Endodermal cell (in vitro differentiated cells): Measurements from ENCODE around the gene ATP10A. TPM values are rescaled to one million over a fixed set of nuclear protein-coding genes. Genes with fewer than 3 reads are reported as not detected.

Source experiments
- DNase-seq: peaks from one replicate; pipeline ENCODE4 v3.0.0-alpha.2; 2017
- H3K27ac ChIP-seq: 2 replicates; pipeline ENCODE4 v1.5.1; 2013; ENCODE audit warnings: mild to moderate bottlenecking, low read depth, low read length, moderate library complexity
- H3K27me3 ChIP-seq: 2 replicates; pipeline ENCODE4 v1.6.1; 2013; ENCODE audit warnings: mild to moderate bottlenecking, low read length, moderate library complexity; ENCODE audit not compliant: insufficient read depth, control insufficient read depth, poor library complexity, severe bottlenecking
- H3K36me3 ChIP-seq: 2 replicates; pipeline ENCODE4 v1.7.0; 2013; ENCODE audit warnings: mild to moderate bottlenecking, low read length, moderate library complexity; ENCODE audit not compliant: control insufficient read depth, insufficient read depth
- H3K4me1 ChIP-seq: one replicate; pipeline ENCODE4 v1.7.0; 2013; ENCODE audit warnings: low read length; ENCODE audit not compliant: control insufficient read depth, insufficient read depth
- H3K4me3 ChIP-seq: 2 replicates; pipeline ENCODE4 v1.5.1; 2013; ENCODE audit warnings: mild to moderate bottlenecking, low read length, moderate library complexity
- H3K9ac ChIP-seq: 2 replicates; pipeline ENCODE4 v1.6.1; 2013; ENCODE audit warnings: mild to moderate bottlenecking, low read length, moderate library complexity; ENCODE audit not compliant: poor library complexity, severe bottlenecking; ENCODE audit errors: extremely low read depth
- H3K9me3 ChIP-seq: 2 replicates; pipeline ENCODE4 v1.6.1; 2013; ENCODE audit warnings: mild to moderate bottlenecking, low read length, moderate library complexity; ENCODE audit not compliant: control insufficient read depth
- H3K27ac Mint-ChIP-seq: 2 replicates; pipeline ENCODE4 v1.8.0; 2020; ENCODE audit warnings: mixed read lengths
- H3K27me3 Mint-ChIP-seq: 2 replicates; pipeline ENCODE4 v1.8.0; 2021; ENCODE audit warnings: mild to moderate bottlenecking, mixed read lengths; ENCODE audit not compliant: insufficient read depth
- H3K36me3 Mint-ChIP-seq: 2 replicates; pipeline ENCODE4 v1.8.0; 2020; ENCODE audit warnings: low read depth, mixed read lengths
- H3K4me1 Mint-ChIP-seq: 2 replicates; pipeline ENCODE4 v1.8.0; 2020; ENCODE audit warnings: mixed read lengths
- H3K4me3 Mint-ChIP-seq: 2 replicates; pipeline ENCODE4 v1.8.0; 2020; ENCODE audit warnings: mild to moderate bottlenecking, moderate library complexity, mixed read lengths
- H3K9me3 Mint-ChIP-seq: 2 replicates; pipeline ENCODE4 v1.8.0; 2020; ENCODE audit warnings: mild to moderate bottlenecking, mixed read lengths
- WGBS, 2 experiments: methylation state at CpG; one replicate each; pipeline versions ENCODE4 v1.1.5 to v1.1.7; 2013; ENCODE audit warnings: missing lambda C conversion rate in 2 of 2, mixed read lengths in 1 of 2; ENCODE audit not compliant: insufficient coverage in 1 of 2, insufficient read length in 1 of 2; 5-methylcytosine and 5-hydroxymethylcytosine counted together
- total RNA-seq, 2 donors: library from RNA; stranded (reverse); fragmentation: NEBNext Ultra II Directional in 1 of 2; extraction: Animal tissue kit (Norgen Biotek cat#: 25700) in 1 of 2; gene quantifications; 2 replicates in 1 of 2; 3 replicates in 1 of 2; pipeline ENCODE4 v1.2.1, GENCODE V29; 2021
- TF ChIP-seq, protein P1 (sequence below): fragments of 200-600 bp; sonication (generic); conservative IDR thresholded peaks from 2 replicates; pipeline ENCODE4 v1.5.0; 2021; ENCODE audit warnings: antibody characterized with exemption, mild to moderate bottlenecking

ATP10A gene
- total RNA-seq, 2 donors from 2014 or later, result 0.04 to 1.2 TPM

DNA sequence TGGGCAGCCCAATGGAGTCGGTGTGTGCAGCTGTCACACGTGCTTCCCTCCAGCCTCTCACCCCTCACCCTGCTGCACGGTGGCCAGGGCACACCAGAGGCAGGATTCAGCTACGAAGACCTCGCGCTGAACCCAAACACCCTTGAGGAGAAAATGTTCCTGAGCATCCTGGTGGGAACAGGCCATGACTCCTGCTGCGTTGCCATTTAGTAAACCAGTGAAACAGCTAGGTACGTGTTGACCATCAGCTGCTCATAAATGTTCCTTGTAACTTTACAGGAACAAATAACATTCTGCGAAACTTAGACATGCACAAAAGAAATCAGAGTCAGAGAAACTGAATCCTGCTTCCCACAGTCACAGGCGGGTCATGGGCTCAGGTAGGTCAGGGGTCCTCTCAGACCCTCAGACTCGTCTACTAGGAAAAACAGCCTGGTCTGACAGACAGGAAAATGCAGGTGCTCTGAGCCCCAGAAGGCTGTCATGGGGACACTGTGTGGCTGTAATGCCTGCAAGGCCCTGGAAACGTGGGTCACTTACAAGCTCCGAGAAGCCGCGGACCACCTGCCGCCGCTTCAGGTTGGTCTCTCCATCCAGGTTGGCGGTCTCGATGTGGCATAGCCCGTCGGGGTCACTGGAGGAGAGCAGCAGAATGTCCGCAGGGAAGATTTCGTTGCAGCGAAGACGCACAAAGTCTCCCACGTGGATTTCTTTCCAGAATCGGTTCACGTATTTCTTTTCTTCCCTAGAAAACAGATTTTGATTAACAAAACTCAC, 82.5 kb downstream of the ATP10A start:
- H3K4me1 ChIP-seq, result no peaks in the 10 kb centered on the region
- no peaks in the 10 kb centered on the region for H3K27me3 ChIP-seq
- DNase-seq, result peak; percentile 19
- no peak overlapping the region for H3K27ac ChIP-seq
- Mint-ChIP-seq H3K4me3 (no peak overlapping the region), H3K9me3 (no peaks in the 10 kb centered on the region), H3K27me3 (no peaks in the 10 kb centered on the region), H3K4me1 (peaks cover 3% of the 10 kb centered on the region), H3K36me3 (no peaks in the 10 kb centered on the region), H3K27ac (no peak overlapping the region)
- H3K4me3 ChIP-seq, result no peak overlapping the region
- H3K9me3 ChIP-seq, result no peaks in the 10 kb centered on the region
- whole genome bisulfite sequencing, 2 experiments, result 92 to 94% methylated on average over 28 of the region's 28 CpGs
- no peaks in the 10 kb centered on the region for H3K36me3 ChIP-seq
- no peak overlapping the region for H3K9ac ChIP-seq
- TF ChIP-seq, protein P1, sequence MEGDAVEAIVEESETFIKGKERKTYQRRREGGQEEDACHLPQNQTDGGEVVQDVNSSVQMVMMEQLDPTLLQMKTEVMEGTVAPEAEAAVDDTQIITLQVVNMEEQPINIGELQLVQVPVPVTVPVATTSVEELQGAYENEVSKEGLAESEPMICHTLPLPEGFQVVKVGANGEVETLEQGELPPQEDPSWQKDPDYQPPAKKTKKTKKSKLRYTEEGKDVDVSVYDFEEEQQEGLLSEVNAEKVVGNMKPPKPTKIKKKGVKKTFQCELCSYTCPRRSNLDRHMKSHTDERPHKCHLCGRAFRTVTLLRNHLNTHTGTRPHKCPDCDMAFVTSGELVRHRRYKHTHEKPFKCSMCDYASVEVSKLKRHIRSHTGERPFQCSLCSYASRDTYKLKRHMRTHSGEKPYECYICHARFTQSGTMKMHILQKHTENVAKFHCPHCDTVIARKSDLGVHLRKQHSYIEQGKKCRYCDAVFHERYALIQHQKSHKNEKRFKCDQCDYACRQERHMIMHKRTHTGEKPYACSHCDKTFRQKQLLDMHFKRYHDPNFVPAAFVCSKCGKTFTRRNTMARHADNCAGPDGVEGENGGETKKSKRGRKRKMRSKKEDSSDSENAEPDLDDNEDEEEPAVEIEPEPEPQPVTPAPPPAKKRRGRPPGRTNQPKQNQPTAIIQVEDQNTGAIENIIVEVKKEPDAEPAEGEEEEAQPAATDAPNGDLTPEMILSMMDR, result no peak

DNA sequence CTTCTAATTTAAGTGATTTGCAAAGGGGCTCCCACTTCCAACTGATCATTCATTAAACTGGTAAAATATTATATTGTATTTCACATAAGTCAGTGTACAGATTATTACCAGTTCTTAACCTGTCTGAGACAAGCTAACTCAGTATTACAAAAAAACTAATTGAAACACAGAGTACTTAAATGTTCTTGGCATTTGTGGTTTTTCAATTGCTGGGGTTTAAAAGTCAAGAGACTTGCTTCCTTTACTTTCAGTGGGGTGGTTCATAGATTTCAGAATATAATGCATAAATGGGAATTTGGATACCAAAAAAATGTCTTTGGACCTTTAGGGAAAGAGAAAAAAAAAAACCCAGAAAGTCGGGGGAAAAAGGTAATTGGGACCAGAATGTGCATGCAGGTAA, 85.0 kb downstream of the ATP10A start:
- no peak overlapping the region for H3K27ac ChIP-seq
- no peaks in the 10 kb centered on the region for H3K4me1 ChIP-seq
- Mint-ChIP-seq H3K27ac (no peak overlapping the region), H3K36me3 (no peaks in the 10 kb centered on the region), H3K27me3 (no peaks in the 10 kb centered on the region), H3K4me3 (no peak overlapping the region), H3K4me1 (peaks cover 14% of the 10 kb centered on the region), H3K9me3 (no peaks in the 10 kb centered on the region)
- no peak overlapping the region for H3K4me3 ChIP-seq
- TF ChIP-seq, protein P1, result no peak
- H3K36me3 ChIP-seq, result no peaks in the 10 kb centered on the region
- 75 to 93% methylated on average over 1 of the region's 1 CpG for WGBS, 2 experiments
- H3K27me3 ChIP-seq, result no peaks in the 10 kb centered on the region
- DNase-seq, result no peak
- H3K9ac ChIP-seq, result no peak overlapping the region
- no peaks in the 10 kb centered on the region for H3K9me3 ChIP-seq

DNA sequence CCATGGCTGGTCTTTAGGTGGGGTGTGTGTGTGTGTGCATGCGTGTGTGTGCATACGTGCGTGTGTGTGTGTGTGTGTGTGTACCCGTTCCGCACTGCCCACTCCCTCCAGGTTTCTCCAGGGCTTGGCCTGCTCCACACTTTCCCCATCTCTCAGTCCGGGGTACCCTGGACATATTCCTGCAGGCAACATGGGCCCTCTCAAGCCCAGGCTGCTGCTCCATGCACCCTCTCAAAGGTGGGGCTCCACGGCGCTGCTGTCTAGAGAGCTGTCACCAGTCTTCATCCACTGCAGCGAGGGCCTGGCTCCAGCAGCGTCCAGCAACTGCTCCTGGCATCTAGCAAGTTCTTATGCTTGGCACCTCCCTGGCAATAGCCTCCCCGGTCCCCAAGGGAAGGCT, 86.1 kb downstream of the ATP10A start:
- Mint-ChIP-seq H3K4me1 (peaks cover 14% of the 10 kb centered on the region), H3K9me3 (no peaks in the 10 kb centered on the region), H3K36me3 (no peaks in the 10 kb centered on the region), H3K27me3 (no peaks in the 10 kb centered on the region), H3K4me3 (no peak overlapping the region), H3K27ac (no peak overlapping the region)
- Histone ChIP-seq H3K27me3 (no peaks in the 10 kb centered on the region), H3K9ac (no peak overlapping the region), H3K27ac (no peak overlapping the region), H3K4me1 (no peaks in the 10 kb centered on the region), H3K9me3 (no peaks in the 10 kb centered on the region), H3K4me3 (no peak overlapping the region), H3K36me3 (no peaks in the 10 kb centered on the region)
- no peak for DNase-seq
- WGBS, 2 experiments, result 87 to 92% methylated on average over 5 to 10 of the region's 11 CpGs
- TF ChIP-seq, protein P1, result no peak
